Choroid plexus epithelial cell (primary cell): Measurements from ENCODE around the gene CREB5.

Source experiments
- DNase-seq: peaks from one replicate; pipeline ENCODE4 v3.0.0-alpha.2; 2010; ENCODE audit warnings: low read depth
- H3K4me3 ChIP-seq: 2 replicates; pipeline ENCODE4 v1.5.1; 2011; ENCODE audit warnings: low read depth, mild to moderate bottlenecking, control low read depth, low read length, moderate library complexity
- CTCF ChIP-seq: conservative IDR thresholded peaks from 2 replicates; pipeline ENCODE4 v1.5.1; 2011; ENCODE audit warnings: low read depth, mild to moderate bottlenecking, control low read depth, inconsistent platforms, low read length, moderate library complexity

CREB5 gene

GRCh38 chr7:28808796-28809533 lies 396.6 kb downstream of the CREB5 start:
- DNase-seq: peak; percentile 26
- TF ChIP-seq CTCF: no peak
- H3K4me3 ChIP-seq: no peak overlapping the region

- DNase-seq: no peak
- no peak for TF ChIP-seq CTCF
- no peak overlapping the region for H3K4me3 ChIP-seq
Observed at GRCh38 chr7:28811008-28811407, 398.7 kb downstream of the CREB5 start.

DNA sequence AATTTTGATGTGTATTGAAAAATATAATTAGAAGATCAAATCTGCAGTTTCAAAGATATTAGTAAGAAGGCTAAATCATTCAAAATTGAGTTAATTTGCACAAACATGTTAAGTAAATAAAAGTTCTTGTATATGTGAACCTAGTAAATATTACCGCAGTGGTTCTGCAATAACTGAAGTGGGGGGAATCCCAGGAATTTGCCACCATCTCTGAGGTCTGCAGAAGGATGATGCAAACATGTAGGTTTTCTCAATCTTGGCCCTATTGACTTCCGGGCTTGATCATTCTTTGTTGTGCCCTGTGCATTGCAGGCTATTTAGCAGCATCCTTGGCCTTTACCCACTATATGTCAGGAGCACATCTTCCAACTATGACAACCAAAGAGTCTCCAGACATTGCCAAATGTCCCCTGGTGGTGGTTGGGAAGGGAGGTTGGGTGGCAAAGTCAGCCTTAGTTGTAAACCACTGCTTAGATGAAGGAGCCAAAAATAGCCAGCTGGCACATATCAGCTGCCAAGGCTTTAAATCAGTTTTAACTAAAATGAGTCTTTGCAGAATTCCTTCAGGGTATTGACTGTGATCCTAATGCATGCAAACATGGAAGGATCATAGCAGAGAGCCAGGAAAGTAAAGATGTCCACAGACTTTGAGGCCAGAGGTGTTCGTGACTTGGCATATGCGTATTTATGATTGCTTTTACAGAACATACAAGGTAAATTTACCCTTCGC lies 399.5 kb downstream of the CREB5 start:
- DNase-seq: peak; percentile 12
- TF ChIP-seq CTCF: no peak
- H3K4me3 ChIP-seq: no peak overlapping the region

DNA sequence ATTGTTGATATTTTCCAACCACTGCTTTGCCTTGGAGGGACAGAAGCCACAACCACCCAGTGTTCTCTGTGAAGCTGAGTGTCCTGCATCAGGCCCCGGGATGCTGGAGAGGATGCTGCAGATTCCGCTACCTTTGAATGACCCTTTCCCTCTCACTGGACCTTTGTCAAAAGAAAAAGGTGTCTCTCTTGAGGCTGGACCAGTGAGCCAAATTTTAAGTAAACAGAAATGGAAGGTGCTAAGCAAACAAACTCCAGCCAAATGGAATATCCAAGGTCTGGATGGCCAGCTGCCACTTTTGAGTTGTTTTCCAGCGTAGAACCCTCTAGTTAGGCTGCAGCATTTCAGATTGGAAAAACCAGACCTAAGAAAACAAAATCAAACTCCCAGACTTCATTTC lies 400.3 kb downstream of the CREB5 start:
- no peak for DNase-seq
- no peak for TF ChIP-seq CTCF
- H3K4me3 ChIP-seq: no peak overlapping the region

DNA sequence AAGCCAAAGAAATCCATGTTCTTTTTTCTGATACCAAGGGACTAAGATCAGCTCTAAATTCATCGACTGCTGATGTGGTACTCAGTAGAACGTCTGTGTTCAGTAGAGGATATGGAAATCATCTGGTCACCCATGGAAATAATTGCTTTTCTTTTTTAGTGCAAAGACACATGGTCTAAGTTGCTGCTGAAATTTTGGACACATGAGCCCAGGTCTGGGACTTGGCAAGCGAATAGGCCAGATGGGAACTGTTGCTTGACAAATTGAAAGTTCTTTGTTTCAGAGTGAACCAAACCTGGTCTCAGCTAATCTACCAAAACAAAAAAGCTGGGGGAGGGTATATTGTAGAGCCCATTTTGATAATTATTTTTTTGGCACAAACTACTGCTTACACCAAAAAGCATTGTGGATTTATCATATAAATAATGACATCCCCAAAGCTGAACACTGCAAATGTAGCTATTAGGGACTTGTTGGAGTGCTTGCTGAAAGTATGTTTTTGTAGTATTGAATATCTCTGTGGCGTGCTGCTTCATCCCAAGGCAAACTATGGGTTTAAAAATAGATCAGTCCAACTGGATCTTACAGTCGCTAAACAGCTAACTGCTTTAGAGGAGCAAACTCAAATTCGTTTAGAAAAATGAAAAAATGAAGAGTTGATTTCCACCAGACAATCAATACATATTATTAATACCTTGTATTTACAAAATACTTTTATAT lies 401.1 kb downstream of the CREB5 start:
- H3K4me3 ChIP-seq: no peak overlapping the region
- DNase-seq: no peak
- TF ChIP-seq CTCF: no peak

- no peak overlapping the region for H3K4me3 ChIP-seq
- peak; percentile 12 for DNase-seq
- TF ChIP-seq CTCF: no peak
Observed at GRCh38 chr7:28815369-28815927, 403.1 kb downstream of the CREB5 start.
